GM08714 (cell line): ENCODE measurements around the gene TUBGCP3.

Source experiments
- H3K4me3 ChIP-seq: fragments of 200-500 bp; sonication (Bioruptor generic); 2 replicates; pipeline ENCODE4 v1.5.1; 2014; ENCODE audit warnings: mild to moderate bottlenecking, low read length, inconsistent platforms
- ZNF274 ChIP-seq: IDR thresholded peaks from 2 replicates; pipeline ENCODE4 v1.6.1; 2012; ENCODE audit warnings: mild to moderate bottlenecking, low read depth, low read length

TUBGCP3 gene

GRCh38 chr13:112474869-112475268 is 113.1 kb downstream of the TUBGCP3 start:
- no peak overlapping the region for H3K4me3 ChIP-seq
- no peak for TF ChIP-seq ZNF274

GRCh38 chr13:112473818-112474217 is 114.1 kb downstream of the TUBGCP3 start:
- no peak for TF ChIP-seq ZNF274
- no peak overlapping the region for H3K4me3 ChIP-seq

DNA sequence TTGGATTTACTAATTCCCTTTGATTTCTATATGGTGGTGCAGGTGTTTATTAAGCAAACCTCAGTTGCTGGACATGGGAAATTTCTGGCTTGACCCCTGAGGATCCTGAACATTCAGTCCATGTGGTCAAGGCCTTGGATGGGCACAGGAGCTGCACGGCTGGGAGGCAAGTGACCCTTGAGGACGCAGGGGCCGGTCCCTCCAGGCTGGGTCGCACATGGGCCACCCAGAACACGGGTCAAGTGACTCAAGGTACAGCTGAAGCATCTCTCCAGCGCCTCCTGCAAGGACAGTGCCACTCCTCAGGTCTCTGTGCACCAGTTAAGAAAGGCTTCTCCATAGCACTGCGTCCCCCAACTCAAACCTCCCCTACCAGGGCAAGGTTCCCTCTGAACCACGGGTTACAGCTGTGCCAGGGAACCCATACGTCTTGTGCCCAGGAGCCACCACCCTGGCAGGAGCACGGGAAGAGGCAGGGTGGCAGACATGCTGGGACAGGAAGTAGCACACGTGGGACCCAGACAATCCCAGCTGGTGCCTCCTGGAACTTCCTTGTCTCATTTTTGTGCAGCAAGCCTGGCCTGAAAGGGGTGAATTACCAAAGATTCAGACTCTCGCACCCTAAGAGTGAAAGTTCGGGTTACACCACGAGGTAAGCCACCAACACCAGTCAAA is 118.7 kb downstream of the TUBGCP3 start:
- no peak for TF ChIP-seq ZNF274
- H3K4me3 ChIP-seq, result no peak overlapping the region

- TF ChIP-seq ZNF274, result no peak
- H3K4me3 ChIP-seq, result no peak overlapping the region
Measured at GRCh38 chr13:112468069-112468468, 119.9 kb downstream of the TUBGCP3 start.

GRCh38 chr13:112467236-112467635 is 120.7 kb downstream of the TUBGCP3 start:
- no peak overlapping the region for H3K4me3 ChIP-seq
- TF ChIP-seq ZNF274, result no peak

GRCh38 chr13:112466132-112467058 is 121.6 kb downstream of the TUBGCP3 start:
- no peak overlapping the region for H3K4me3 ChIP-seq
- no peak for TF ChIP-seq ZNF274

DNA sequence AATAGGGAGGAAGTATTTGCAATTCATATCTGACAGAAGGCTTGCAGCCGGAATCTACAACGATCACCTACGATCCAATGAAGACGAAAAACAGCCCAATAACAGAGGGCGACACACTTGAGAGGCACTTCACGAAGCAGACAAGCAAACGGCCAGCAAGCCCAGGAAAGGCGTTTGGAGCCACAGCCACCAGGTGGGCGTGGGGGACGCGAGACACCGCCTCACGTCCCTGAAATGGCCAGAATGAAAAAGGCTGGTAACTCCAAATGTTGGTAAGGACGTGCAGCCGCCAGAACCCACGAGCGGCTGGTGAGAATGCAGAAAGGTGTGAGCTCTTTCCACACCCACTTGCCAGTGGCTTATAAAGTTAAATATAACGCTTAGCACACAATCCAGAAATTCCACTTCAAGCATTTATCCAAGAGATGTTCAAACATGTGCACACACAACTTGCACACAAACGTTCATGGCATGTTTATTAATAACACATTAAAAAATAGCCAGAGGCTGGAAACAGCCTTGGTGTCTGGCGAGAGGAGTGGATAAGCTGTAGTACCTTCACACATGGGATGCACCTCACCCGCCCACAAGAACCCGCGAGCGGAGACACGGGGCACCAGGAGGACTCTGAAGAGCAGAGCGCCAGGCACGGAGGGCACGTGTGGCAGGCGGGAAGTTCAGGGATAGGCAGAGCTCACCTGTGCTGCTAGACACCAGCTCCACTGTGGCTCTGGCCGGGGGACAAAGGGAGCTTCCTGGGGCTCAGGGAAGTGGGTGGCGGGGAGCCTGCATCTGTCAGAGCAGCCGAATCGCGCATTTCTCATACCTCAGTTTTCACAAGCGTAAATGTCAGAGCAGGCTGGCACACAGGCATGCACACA is 122.5 kb downstream of the TUBGCP3 start:
- H3K4me3 ChIP-seq, result no peak overlapping the region
- TF ChIP-seq ZNF274, result no peak

- H3K4me3 ChIP-seq, result no peak overlapping the region
- TF ChIP-seq ZNF274, result no peak
Measured at GRCh38 chr13:112464720-112465119, 123.2 kb downstream of the TUBGCP3 start.

DNA sequence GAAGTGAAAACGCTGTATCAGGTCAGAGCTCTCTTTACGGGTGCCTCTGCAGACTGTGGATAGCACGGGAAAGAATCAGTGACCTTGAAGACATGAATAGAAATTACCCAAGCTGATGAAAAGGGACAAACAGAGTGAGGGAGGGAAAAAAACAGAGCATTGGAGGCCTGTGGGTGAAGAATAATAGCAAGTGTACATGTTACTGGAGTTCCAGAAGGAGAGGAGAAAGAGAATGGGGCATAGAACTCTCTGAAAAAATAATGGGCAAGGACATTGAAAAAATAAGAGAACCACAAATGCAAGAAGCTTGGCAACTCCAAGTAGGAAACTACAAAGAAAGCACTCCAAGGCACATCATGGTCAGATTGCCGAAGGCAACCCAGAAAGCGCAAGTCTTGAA is 125.5 kb downstream of the TUBGCP3 start:
- TF ChIP-seq ZNF274, result no peak
- no peak overlapping the region for H3K4me3 ChIP-seq

DNA sequence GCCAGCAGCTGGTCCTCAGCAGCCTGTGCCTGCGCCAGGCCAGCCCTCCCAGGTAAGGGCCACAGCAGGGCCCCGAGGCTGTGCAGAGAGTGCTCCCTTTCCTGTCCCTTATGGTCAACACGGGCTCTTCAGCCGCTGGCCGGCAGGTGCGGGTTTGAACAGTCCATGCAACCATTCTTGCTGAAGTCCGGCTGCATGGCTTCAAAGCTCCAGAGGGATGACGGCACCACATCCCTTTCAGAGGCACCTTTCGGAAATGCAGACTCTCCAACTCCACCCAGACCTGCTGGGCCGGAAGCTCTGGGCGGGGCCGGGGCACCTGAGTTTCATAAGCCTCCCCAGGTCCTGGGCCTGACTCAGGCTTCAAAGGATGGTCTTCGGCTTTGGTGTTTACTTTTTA is 130.5 kb downstream of the TUBGCP3 start:
- TF ChIP-seq ZNF274, result no peak

DNA sequence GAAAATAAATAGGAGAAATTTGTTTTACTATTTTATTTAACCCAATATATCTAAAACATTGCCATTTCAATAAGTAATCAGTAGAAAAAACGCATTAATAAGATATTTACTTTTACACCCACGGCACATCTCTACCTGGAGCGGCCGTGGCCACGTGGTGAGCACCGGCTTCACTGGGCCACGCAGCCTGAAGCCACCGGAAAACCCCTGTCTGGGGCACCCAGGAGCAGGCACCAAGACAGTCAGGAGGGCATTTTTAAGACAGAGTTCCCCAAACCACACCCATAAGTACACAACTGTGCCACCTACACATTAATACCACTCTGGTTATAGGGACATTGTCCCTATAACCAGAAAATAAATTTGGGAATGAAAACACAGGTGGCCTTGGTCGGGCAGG is 130.9 kb downstream of the TUBGCP3 start:
- no peak for TF ChIP-seq ZNF274
- H3K4me3 ChIP-seq, result no peak overlapping the region

More for the DNA sequence above, 130.5 kb downstream of the TUBGCP3 start:
- no peak overlapping the region for H3K4me3 ChIP-seq

DNA sequence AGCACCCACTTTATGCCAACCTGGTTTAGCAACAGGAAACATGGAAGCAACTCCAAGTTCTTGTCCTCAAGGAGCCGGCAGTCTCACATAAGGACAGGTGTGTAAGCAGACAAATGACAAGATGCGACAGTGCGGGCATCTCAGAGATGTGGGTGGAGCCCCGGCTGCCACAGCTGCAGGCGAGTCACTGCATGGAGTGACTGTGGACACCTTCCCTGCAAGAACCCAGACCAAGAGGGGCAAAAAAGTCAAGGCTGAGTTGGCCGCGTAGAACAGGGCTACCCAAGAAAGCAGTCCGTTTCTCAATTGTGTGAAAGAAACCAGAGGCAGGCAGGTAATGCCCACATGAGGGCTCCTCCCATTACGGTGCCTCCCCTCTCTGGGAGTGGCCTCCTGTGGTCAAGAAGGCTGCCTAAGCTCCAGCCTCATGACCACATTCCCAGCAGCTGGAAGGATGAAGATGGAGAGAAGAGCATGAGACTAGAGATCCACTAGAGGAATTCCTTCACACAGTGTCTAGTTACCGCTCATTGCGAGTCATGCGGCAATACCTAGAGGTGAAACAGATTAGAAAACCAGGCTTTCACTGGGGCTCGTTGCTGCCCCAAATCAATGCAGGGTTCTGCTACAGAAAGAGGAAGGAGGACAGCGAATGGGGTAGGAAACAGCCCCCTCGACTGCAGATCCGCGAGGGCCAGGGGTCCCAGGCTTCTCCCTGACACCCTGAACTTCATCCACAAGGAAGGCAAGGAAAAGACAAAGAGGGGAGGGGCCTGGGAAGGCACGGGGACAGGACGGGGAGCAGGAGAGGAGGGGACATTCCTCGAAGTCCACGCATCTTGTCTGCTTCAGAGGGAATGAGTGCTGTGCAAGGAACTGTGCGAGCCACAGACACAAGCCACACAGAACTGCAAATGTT is 131.6 kb downstream of the TUBGCP3 start:
- H3K4me3 ChIP-seq, result no peak overlapping the region
- TF ChIP-seq ZNF274, result no peak

- H3K4me3 ChIP-seq, result no peak overlapping the region
- TF ChIP-seq ZNF274, result no peak
Measured at GRCh38 chr13:112455476-112456059, 132.4 kb downstream of the TUBGCP3 start.
